HepG2 (cell line): Measurements from ENCODE around the gene CDCP2. TPM values are rescaled to one million over a fixed set of nuclear protein-coding genes. Genes with fewer than 3 reads are reported as not detected.

Experiments
- ARID4A ChIP-seq: sonication (generic); formaldehyde crosslinking; IDR thresholded peaks from 2 replicates; pipeline ENCODE4 v1.5.0; 2020; ENCODE audit warnings: mild to moderate bottlenecking, missing genetic modification reagents, borderline replicate concordance
- ATM ChIP-seq: fragments of 450-650 bp; IDR thresholded peaks from 2 replicates; pipeline ENCODE4 v1.7.1; 2017; ENCODE audit warnings: mild to moderate bottlenecking, borderline replicate concordance
- CEBPG ChIP-seq: IDR thresholded peaks from 2 replicates; pipeline ENCODE4 v1.6.1; 2016
- FOSL2 ChIP-seq: sonication (generic); formaldehyde crosslinking; IDR thresholded peaks from 2 replicates; pipeline ENCODE4 v1.4.0; 2020; ENCODE audit warnings: missing genetic modification reagents
- GFI1 ChIP-seq: sonication (generic); formaldehyde crosslinking; IDR thresholded peaks from 2 replicates; pipeline ENCODE4 v1.5.0; 2020; ENCODE audit warnings: missing genetic modification reagents, mild to moderate bottlenecking, borderline replicate concordance
- HES4 ChIP-seq: sonication (generic); formaldehyde crosslinking; IDR thresholded peaks from 2 replicates; pipeline ENCODE4 v1.9.0; 2021; ENCODE audit warnings: mild to moderate bottlenecking, missing genetic modification reagents, borderline replicate concordance
- KAT2B ChIP-seq: fragments of 150-350 bp; IDR thresholded peaks from 2 replicates; pipeline ENCODE4 v1.6.1; 2014; ENCODE audit warnings: low read depth, low read length, borderline replicate concordance
- KMT2A ChIP-seq: sonication (generic); formaldehyde crosslinking; IDR thresholded peaks from 2 replicates; pipeline ENCODE4 v1.4.0; 2020; ENCODE audit warnings: missing genetic modification reagents
- MBD4 ChIP-seq: IDR thresholded peaks from 2 replicates; pipeline ENCODE4 v1.6.1; 2012; ENCODE audit warnings: low read length, inconsistent platforms, borderline replicate concordance
- MYNN ChIP-seq: sonication (generic); formaldehyde crosslinking; IDR thresholded peaks from 2 replicates; pipeline ENCODE4 v1.4.0; 2020; ENCODE audit warnings: mild to moderate bottlenecking, low read depth, missing genetic modification reagents
- NBN ChIP-seq: fragments of 450-650 bp; conservative IDR thresholded peaks from 2 replicates; pipeline ENCODE4 v1.6.1; 2017
- RELA ChIP-seq: sonication (generic); formaldehyde crosslinking; IDR thresholded peaks from 2 replicates; pipeline ENCODE4 v1.4.0; 2020; ENCODE audit warnings: missing genetic modification reagents
- SRF ChIP-seq: IDR thresholded peaks from 2 replicates; pipeline ENCODE4 v1.6.1; 2011; ENCODE audit warnings: mild to moderate bottlenecking, low read depth, low read length, moderate library complexity
- TAF1 ChIP-seq: sonication (generic); formaldehyde crosslinking; IDR thresholded peaks from 2 replicates; pipeline ENCODE4 v1.4.0; 2020; ENCODE audit warnings: missing genetic modification reagents
- ZNF101 ChIP-seq: sonication (generic); formaldehyde crosslinking; IDR thresholded peaks from 2 replicates; pipeline ENCODE4 v1.4.0; 2020; ENCODE audit warnings: mild to moderate bottlenecking, low read depth, missing genetic modification reagents, borderline replicate concordance
- ZNF383 ChIP-seq: sonication (generic); formaldehyde crosslinking; IDR thresholded peaks from 2 replicates; pipeline ENCODE4 v1.4.0; 2020; ENCODE audit warnings: missing genetic modification reagents, mild to moderate bottlenecking, borderline replicate concordance
- ZNF558 ChIP-seq: sonication (generic); formaldehyde crosslinking; IDR thresholded peaks from 2 replicates; pipeline ENCODE4 v1.9.0; 2022; ENCODE audit warnings: mild to moderate bottlenecking, missing genetic modification reagents, borderline replicate concordance
- ZNF792 ChIP-seq: IDR thresholded peaks from 2 replicates; pipeline ENCODE4 v1.6.1; 2016
- polyA plus RNA-seq, 8 experiments: library from polyadenylated mRNA; depleted of rRNA in 3 of 8; stranded (reverse) in 7 of 8; unstranded in 1 of 8; fragments of >200 nt; fragmentation: Illumina TruSeq in 4 of 8; extraction: Trizol in 4 of 8; gene quantifications; 2 replicates each; pipeline versions ENCODE4 v1.2.1 to v1.2.3, GENCODE V29; 2011 to 2016; ENCODE audit warnings: low read depth in 4 of 8, missing spikeins in 1 of 8, mixed read lengths in 1 of 8; ENCODE audit not compliant: insufficient read depth in 1 of 8
- total RNA-seq, 5 experiments: library from RNA; depleted of rRNA; stranded (reverse); fragments of >200 nt; fragmentation: Illumina TruSeq; extraction: Trizol; gene quantifications; 2 replicates each; pipeline ENCODE4 v1.2.3, GENCODE V29; 2016; ENCODE audit warnings: low read depth in 1 of 5
- TF ChIP-seq, protein P1 (sequence below): sonication (generic); formaldehyde crosslinking; IDR thresholded peaks from 2 replicates; pipeline ENCODE4 v1.5.1; 2020; ENCODE audit warnings: missing genetic modification reagents, mild to moderate bottlenecking, borderline replicate concordance
- TF ChIP-seq, protein P2 (sequence below): sonication (generic); formaldehyde crosslinking; IDR thresholded peaks from 2 replicates; pipeline ENCODE4 v1.5.0; 2020; ENCODE audit warnings: mild to moderate bottlenecking, missing genetic modification reagents
- TF ChIP-seq, protein P3 (sequence below): sonication (generic); formaldehyde crosslinking; IDR thresholded peaks from 2 replicates; pipeline ENCODE4 v1.9.0; 2021; ENCODE audit warnings: missing genetic modification reagents, borderline replicate concordance

Gene CDCP2
- total and polyA plus RNA-seq, 2 of the 13 experiments (the other 11 are each of a cell fraction or from before 2014, with no cell fraction given) = not detected

DNA sequence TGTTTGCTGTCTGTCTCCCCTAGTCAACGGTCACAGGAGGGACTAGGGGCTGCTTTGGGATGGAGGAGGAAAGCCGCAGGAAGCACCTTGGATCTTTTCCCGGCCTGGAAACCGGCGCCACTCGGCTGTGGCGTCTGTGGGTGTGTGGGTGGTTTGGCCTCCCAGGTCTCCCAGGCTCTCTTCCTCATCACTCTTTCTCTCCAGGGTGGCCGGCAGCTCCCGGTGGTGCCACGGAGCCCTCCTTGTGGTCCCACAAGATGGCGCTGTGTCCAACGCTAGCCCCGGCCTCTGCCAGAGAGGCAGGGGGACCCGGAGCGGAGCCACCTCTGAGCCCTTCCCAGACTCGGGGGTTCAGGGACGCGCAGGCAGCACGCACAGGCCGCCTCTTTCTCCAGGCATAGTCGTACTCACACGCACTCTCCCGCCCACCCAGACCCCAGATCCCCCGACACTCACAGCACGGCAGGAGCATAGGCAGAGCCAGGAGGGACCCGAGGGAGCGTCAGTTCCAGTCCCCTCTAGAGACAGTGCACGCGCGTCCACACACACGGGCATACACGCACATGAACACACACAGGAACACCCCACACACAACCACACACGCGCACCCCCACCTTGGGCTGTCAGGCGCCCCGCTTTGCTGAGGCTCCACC, 31.2 kb downstream of the CDCP2 start (continued):
- TF ChIP-seq, protein P1, sequence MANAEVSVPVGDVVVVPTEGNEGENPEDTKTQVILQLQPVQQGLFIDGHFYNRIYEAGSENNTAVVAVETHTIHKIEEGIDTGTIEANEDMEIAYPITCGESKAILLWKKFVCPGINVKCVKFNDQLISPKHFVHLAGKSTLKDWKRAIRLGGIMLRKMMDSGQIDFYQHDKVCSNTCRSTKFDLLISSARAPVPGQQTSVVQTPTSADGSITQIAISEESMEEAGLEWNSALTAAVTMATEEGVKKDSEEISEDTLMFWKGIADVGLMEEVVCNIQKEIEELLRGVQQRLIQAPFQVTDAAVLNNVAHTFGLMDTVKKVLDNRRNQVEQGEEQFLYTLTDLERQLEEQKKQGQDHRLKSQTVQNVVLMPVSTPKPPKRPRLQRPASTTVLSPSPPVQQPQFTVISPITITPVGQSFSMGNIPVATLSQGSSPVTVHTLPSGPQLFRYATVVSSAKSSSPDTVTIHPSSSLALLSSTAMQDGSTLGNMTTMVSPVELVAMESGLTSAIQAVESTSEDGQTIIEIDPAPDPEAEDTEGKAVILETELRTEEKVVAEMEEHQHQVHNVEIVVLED (CRISPR knock-in tag) = no peak
- TF ChIP-seq FOSL2 (CRISPR knock-in tag) (no peak), MBD4 (no peak), ZNF558 (CRISPR knock-in tag) (no peak), ZNF383 (CRISPR knock-in tag) (no peak), ZNF101 (CRISPR knock-in tag) (no peak), KAT2B (no peak), RELA (no peak), ARID4A (CRISPR knock-in tag) (no peak; the same call in 1 of the 2 replicates), CEBPG (CRISPR knock-in tag) (no peak), KMT2A (CRISPR knock-in tag) (no peak), GFI1 (no peak), HES4 (CRISPR knock-in tag) (no peak), NBN (no peak), TAF1 (CRISPR knock-in tag) (peak; percentile 14; the same call in 1 of the 2 replicates), MYNN (CRISPR knock-in tag) (no peak), ZNF792 (CRISPR knock-in tag) (peak; percentile 53; the same call in 1 of the 2 replicates), SRF (no peak), ATM (no peak)
- TF ChIP-seq, protein P2, sequence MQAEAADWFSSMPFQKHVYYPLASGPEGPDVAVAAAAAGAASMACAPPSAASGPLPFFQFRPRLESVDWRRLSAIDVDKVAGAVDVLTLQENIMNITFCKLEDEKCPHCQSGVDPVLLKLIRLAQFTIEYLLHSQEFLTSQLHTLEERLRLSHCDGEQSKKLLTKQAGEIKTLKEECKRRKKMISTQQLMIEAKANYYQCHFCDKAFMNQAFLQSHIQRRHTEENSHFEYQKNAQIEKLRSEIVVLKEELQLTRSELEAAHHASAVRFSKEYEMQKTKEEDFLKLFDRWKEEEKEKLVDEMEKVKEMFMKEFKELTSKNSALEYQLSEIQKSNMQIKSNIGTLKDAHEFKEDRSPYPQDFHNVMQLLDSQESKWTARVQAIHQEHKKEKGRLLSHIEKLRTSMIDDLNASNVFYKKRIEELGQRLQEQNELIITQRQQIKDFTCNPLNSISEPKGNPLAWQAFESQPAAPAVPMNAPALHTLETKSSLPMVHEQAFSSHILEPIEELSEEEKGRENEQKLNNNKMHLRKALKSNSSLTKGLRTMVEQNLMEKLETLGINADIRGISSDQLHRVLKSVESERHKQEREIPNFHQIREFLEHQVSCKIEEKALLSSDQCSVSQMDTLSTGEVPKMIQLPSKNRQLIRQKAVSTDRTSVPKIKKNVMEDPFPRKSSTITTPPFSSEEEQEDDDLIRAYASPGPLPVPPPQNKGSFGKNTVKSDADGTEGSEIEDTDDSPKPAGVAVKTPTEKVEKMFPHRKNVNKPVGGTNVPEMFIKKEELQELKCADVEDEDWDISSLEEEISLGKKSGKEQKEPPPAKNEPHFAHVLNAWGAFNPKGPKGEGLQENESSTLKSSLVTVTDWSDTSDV (CRISPR knock-in tag) = peak; percentile 47; the same call in 1 of the 2 replicates
- TF ChIP-seq, protein P3, sequence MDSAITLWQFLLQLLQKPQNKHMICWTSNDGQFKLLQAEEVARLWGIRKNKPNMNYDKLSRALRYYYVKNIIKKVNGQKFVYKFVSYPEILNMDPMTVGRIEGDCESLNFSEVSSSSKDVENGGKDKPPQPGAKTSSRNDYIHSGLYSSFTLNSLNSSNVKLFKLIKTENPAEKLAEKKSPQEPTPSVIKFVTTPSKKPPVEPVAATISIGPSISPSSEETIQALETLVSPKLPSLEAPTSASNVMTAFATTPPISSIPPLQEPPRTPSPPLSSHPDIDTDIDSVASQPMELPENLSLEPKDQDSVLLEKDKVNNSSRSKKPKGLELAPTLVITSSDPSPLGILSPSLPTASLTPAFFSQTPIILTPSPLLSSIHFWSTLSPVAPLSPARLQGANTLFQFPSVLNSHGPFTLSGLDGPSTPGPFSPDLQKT = no peak
